Lower leg skin (tissue), 3 donors: ENCODE results near the gene HOXB7.

ENCODE experiments used
- CTCF ChIP-seq, 3 donors: fragments of 450-650 bp; IDR thresholded peaks; one replicate each; pipeline ENCODE4 v1.5.1; 2016; ENCODE audit warnings: antibody characterized with exemption in 3 of 3, mild to moderate bottlenecking in 3 of 3, moderate library complexity in 2 of 3
- POLR2A ChIP-seq, 2 donors: fragments of 450-650 bp; IDR thresholded peaks; one replicate each; pipeline ENCODE4 v1.6.1; 2016 to 2017; ENCODE audit warnings: antibody characterized with exemption in 2 of 2, mild to moderate bottlenecking in 1 of 2, moderate library complexity in 1 of 2

- TF ChIP-seq CTCF (IDR thresholded peaks at IDR 0.05) (no peak), POLR2A (IDR thresholded peaks at IDR 0.05) (no peak)
Observed at GRCh38 chr17:48601539-48602425, 9.0 kb downstream of the HOXB7 start.
